HL-60 (cell line): ENCODE measurements around the gene PRKACB.

Source experiments
- GABPA ChIP-seq: IDR thresholded peaks from 2 replicates; pipeline ENCODE4 v1.6.1; 2012; ENCODE audit warnings: low read depth
- POLR2AphosphoS5 ChIP-seq: IDR thresholded peaks from 2 replicates; pipeline ENCODE4 v1.6.1; 2012; ENCODE audit warnings: low read depth
- TF ChIP-seq, protein P1 (sequence below): IDR thresholded peaks from one replicate; pipeline ENCODE4 v1.5.1; 2011; ENCODE audit warnings: low read length, control low read depth, inconsistent platforms; ENCODE audit not compliant: insufficient read depth
- TF ChIP-seq, protein P2 (sequence below): IDR thresholded peaks from 2 replicates; pipeline ENCODE4 v1.6.1; 2012; ENCODE audit warnings: low read depth; ENCODE audit not compliant: insufficient replicate concordance

- TF ChIP-seq, protein P1, sequence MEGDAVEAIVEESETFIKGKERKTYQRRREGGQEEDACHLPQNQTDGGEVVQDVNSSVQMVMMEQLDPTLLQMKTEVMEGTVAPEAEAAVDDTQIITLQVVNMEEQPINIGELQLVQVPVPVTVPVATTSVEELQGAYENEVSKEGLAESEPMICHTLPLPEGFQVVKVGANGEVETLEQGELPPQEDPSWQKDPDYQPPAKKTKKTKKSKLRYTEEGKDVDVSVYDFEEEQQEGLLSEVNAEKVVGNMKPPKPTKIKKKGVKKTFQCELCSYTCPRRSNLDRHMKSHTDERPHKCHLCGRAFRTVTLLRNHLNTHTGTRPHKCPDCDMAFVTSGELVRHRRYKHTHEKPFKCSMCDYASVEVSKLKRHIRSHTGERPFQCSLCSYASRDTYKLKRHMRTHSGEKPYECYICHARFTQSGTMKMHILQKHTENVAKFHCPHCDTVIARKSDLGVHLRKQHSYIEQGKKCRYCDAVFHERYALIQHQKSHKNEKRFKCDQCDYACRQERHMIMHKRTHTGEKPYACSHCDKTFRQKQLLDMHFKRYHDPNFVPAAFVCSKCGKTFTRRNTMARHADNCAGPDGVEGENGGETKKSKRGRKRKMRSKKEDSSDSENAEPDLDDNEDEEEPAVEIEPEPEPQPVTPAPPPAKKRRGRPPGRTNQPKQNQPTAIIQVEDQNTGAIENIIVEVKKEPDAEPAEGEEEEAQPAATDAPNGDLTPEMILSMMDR = no peak
- no peak for TF ChIP-seq GABPA
- TF ChIP-seq POLR2AphosphoS5 = no peak
- TF ChIP-seq, protein P2, sequence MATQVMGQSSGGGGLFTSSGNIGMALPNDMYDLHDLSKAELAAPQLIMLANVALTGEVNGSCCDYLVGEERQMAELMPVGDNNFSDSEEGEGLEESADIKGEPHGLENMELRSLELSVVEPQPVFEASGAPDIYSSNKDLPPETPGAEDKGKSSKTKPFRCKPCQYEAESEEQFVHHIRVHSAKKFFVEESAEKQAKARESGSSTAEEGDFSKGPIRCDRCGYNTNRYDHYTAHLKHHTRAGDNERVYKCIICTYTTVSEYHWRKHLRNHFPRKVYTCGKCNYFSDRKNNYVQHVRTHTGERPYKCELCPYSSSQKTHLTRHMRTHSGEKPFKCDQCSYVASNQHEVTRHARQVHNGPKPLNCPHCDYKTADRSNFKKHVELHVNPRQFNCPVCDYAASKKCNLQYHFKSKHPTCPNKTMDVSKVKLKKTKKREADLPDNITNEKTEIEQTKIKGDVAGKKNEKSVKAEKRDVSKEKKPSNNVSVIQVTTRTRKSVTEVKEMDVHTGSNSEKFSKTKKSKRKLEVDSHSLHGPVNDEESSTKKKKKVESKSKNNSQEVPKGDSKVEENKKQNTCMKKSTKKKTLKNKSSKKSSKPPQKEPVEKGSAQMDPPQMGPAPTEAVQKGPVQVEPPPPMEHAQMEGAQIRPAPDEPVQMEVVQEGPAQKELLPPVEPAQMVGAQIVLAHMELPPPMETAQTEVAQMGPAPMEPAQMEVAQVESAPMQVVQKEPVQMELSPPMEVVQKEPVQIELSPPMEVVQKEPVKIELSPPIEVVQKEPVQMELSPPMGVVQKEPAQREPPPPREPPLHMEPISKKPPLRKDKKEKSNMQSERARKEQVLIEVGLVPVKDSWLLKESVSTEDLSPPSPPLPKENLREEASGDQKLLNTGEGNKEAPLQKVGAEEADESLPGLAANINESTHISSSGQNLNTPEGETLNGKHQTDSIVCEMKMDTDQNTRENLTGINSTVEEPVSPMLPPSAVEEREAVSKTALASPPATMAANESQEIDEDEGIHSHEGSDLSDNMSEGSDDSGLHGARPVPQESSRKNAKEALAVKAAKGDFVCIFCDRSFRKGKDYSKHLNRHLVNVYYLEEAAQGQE = no peak
Measured at GRCh38 chr1:84286071-84286470, 142.0 kb downstream of the PRKACB start.
